C4-2B (cell line): Measurements from ENCODE around the gene PRRT3.

Experiments used
- H3K27ac ChIP-seq: fragments of 450-650 bp; 2 replicates; pipeline ENCODE4 v1.5.1; 2017
- CTCF ChIP-seq: fragments of 450-650 bp; conservative IDR thresholded peaks from 2 replicates; pipeline ENCODE4 v1.5.1; 2017; ENCODE audit warnings: mild to moderate bottlenecking
- ZFX ChIP-seq: fragments of 450-650 bp; IDR thresholded peaks from 2 replicates; pipeline ENCODE4 v1.6.1; 2017

Gene PRRT3

DNA sequence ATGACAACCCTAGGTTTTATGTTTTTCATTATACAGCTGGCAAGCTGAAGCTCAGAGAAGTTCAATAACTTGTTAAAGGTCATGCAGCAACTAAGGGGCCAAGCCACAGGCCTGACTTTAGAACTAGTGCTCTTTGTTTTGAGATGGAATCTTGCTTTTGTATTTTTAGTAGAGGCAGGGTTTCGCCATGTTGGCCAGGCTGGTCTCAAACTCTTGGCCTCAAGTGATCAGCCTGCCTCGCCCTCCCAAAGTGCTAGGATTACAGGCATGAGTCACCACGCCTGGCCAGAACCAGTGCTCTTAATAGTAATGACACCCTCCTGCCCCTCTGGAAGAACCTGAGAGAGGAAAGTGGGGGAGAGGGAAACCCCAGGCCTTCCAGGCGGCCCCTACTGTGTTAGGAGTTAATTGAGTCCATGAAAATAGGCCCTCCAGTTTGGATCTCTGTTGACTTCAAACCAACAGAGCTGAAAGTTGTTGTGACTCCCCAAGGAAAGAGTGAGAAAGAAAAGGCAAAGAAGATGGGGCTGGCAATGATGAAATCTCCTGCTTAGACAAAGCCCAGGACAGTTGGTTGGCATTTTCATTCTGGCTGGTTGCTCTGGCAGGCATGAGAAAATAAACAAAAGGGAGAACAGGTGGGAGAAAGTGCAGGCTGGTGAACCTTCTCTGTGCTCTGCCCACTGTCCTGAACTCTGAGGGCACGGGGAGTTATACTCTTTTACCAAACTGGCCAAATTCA lies 3.6 kb upstream of the PRRT3 start:
- peak overlapping the region; percentile 26; the same call in 1 of the 2 replicates for H3K27ac ChIP-seq
- no peak for TF ChIP-seq CTCF
- TF ChIP-seq ZFX, result no peak

GRCh38 chr3:9955067-9955502 lies 2.9 kb upstream of the PRRT3 start:
- H3K27ac ChIP-seq, result no peak overlapping the region
- TF ChIP-seq CTCF, result no peak
- no peak for TF ChIP-seq ZFX

DNA sequence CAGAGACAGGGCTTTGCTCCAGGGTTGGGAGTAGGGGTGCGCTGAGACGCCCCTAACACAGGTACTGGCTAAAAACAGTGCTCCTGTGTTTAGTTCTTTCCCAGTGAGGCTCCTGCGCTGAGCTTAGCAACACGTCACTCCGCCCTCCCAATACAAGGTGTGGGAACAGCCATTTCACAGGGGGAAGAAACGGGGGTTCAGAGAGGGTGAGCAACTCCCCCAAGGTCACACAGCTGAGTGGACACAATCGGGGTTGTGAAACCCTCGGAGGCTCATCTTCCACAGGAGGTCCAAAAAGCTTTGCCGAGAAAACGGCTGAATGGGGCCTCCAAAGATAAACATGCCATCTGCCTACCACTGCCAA lies 628 bp downstream of the PRRT3 start:
- TF ChIP-seq CTCF, result no peak
- TF ChIP-seq ZFX, result no peak
- peak overlapping the region; percentile 14; the same call in 1 of the 2 replicates for H3K27ac ChIP-seq

GRCh38 chr3:9951126-9951525 lies 1.1 kb downstream of the PRRT3 start:
- TF ChIP-seq CTCF (no peak), ZFX (no peak)
- no peak overlapping the region; the same call in 1 of the 2 replicates for H3K27ac ChIP-seq

DNA sequence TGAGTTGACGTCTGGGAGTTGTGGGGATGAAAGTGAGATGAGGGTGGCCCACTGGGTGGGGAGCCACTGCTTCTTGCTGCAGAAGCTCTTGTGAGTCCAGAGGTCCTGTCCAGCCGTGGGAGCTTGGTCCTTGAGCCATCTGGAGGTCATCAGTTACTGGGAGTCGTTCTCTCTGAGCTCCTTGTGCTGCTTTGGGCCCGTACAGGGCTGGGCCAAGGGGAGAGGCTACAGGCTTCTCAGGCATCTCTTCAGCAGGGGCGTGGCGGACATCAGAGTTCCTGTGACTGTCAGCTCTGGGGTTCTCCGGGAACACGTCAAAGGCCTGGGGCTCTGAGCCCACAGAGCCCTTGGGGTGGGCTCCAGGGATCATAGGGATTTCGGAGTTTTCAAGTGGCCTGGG lies 2.6 kb downstream of the PRRT3 start:
- H3K27ac ChIP-seq, result no peak overlapping the region
- TF ChIP-seq ZFX, result no peak
- TF ChIP-seq CTCF, result no peak

- H3K27ac ChIP-seq, result no peak overlapping the region
- TF ChIP-seq ZFX (no peak), CTCF (no peak)
Observed at GRCh38 chr3:9949115-9949514, 3.1 kb downstream of the PRRT3 start.

GRCh38 chr3:9948586-9948985 lies 3.6 kb downstream of the PRRT3 start:
- no peak for TF ChIP-seq CTCF
- H3K27ac ChIP-seq, result no peak overlapping the region
